Measurements from ENCODE around the gene SORBS1.

The SORBS1 gene

GRCh38 chr10:95572131-95572820 lies 11.1 kb upstream of the SORBS1 start:
- Histone ChIP-seq H4K20me1 (ENCODE audit: insufficient read depth) (no peaks in the 10 kb centered on the region), H3K27me3 (ENCODE audit: insufficient read depth, low read depth) (no peaks in the 10 kb centered on the region), H3K36me3 (ENCODE audit: insufficient read depth) (no peaks in the 10 kb centered on the region), H3K79me2 (ENCODE audit: insufficient read depth, low read depth) (no peaks in the 10 kb centered on the region), H3K4me3 (IDR thresholded peaks at IDR 0.05; ENCODE audit: insufficient read depth, low read depth, low read length) (no peak overlapping the region), H3K9ac (no peak overlapping the region), H3K27ac (no peak overlapping the region), H3K4me1 (ENCODE audit: low read depth, poor library complexity, severe bottlenecking) (no peaks in the 10 kb centered on the region), H3K4me2 (no peak overlapping the region), H2AFZ (ENCODE audit: low read depth) (no peak overlapping the region)
- no peak for TF ChIP-seq CTCF (conservative IDR thresholded peaks at IDR 0.05; ENCODE audit: low read depth, low read length)

GRCh38 chr10:95571390-95571789 lies 10.2 kb upstream of the SORBS1 start:
- Histone ChIP-seq H3K4me3 (IDR thresholded peaks at IDR 0.05; ENCODE audit: insufficient read depth, low read depth, low read length) (no peak overlapping the region), H3K4me1 (ENCODE audit: low read depth, poor library complexity, severe bottlenecking) (no peaks in the 10 kb centered on the region), H3K27ac (no peak overlapping the region), H2AFZ (ENCODE audit: low read depth) (no peak overlapping the region), H3K36me3 (ENCODE audit: insufficient read depth) (no peaks in the 10 kb centered on the region), H3K79me2 (ENCODE audit: insufficient read depth, low read depth) (no peaks in the 10 kb centered on the region), H4K20me1 (ENCODE audit: insufficient read depth) (no peaks in the 10 kb centered on the region), H3K27me3 (ENCODE audit: insufficient read depth, low read depth) (no peaks in the 10 kb centered on the region), H3K9ac (no peak overlapping the region), H3K4me2 (no peak overlapping the region)
- no peak for TF ChIP-seq CTCF (conservative IDR thresholded peaks at IDR 0.05; ENCODE audit: low read depth, low read length)

- H2AFZ ChIP-seq (ENCODE audit: low read depth), result no peak overlapping the region
- H3K36me3 ChIP-seq (ENCODE audit: insufficient read depth), result no peaks in the 10 kb centered on the region
- H3K4me3 ChIP-seq (IDR thresholded peaks at IDR 0.05; ENCODE audit: insufficient read depth, low read depth, low read length), result no peak overlapping the region
- H3K4me2 ChIP-seq, result no peak overlapping the region
- no peaks in the 10 kb centered on the region for H3K27me3 ChIP-seq (ENCODE audit: insufficient read depth, low read depth)
- H3K79me2 ChIP-seq (ENCODE audit: insufficient read depth, low read depth), result no peaks in the 10 kb centered on the region
- H4K20me1 ChIP-seq (ENCODE audit: insufficient read depth), result no peaks in the 10 kb centered on the region
- no peak for TF ChIP-seq CTCF (conservative IDR thresholded peaks at IDR 0.05; ENCODE audit: low read depth, low read length)
- no peak overlapping the region for H3K9ac ChIP-seq
- H3K27ac ChIP-seq, result no peak overlapping the region
- H3K4me1 ChIP-seq (ENCODE audit: low read depth, poor library complexity, severe bottlenecking), result no peaks in the 10 kb centered on the region
Measured at GRCh38 chr10:95569368-95569767, 8.2 kb upstream of the SORBS1 start.

GRCh38 chr10:95567903-95568630 lies 6.9 kb upstream of the SORBS1 start:
- no peak overlapping the region for H2AFZ ChIP-seq (ENCODE audit: low read depth)

More at GRCh38 chr10:95567903-95568630, 6.9 kb upstream of the SORBS1 start:
- Histone ChIP-seq H3K27me3 (ENCODE audit: insufficient read depth, low read depth) (no peaks in the 10 kb centered on the region), H3K79me2 (ENCODE audit: insufficient read depth, low read depth) (no peaks in the 10 kb centered on the region), H3K27ac (no peak overlapping the region), H3K4me1 (ENCODE audit: low read depth, poor library complexity, severe bottlenecking) (no peaks in the 10 kb centered on the region), H3K9ac (no peak overlapping the region), H3K4me3 (IDR thresholded peaks at IDR 0.05; ENCODE audit: insufficient read depth, low read depth, low read length) (no peak overlapping the region), H3K36me3 (ENCODE audit: insufficient read depth) (no peaks in the 10 kb centered on the region), H4K20me1 (ENCODE audit: insufficient read depth) (no peaks in the 10 kb centered on the region), H3K4me2 (no peak overlapping the region)
- no peak for TF ChIP-seq CTCF (conservative IDR thresholded peaks at IDR 0.05; ENCODE audit: low read depth, low read length)

Data from KMS-11 (cell line).